HG02973 (cell line): ENCODE results near the gene BRAP.
"Not testable (repeated sequence)": the region's sequence is repeated elsewhere in the genome, so short reads cannot be mapped to it uniquely, and the experiment has no call there.

Experiments used
- ATAC-seq: cut with Tn5 transposase; IDR thresholded peaks from one replicate; pipeline ENCODE4 v1.9.1; 2021; ENCODE audit warnings: moderate library complexity; ENCODE audit not compliant: unreplicated experiment

The BRAP gene

DNA sequence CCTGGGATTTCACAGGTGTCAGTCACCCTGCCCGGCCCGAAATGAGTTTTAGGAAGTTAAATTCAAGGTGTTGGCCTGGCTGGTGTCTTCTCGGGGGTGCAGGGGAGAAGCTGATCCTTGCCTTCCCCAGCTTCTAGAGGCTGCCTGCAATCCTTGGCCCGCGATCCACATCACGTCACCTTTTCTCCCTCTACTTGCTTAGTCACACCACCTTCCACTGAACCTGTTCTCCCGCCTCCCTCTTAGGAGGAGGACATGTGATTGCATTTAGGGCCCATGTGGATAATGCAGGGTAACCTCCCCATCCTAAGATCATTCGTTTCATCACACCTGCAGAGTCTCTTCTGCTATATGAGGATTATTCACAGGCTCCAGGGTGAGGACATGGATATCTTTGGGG is 61.2 kb downstream of the BRAP start:
- no peak for ATAC-seq

DNA sequence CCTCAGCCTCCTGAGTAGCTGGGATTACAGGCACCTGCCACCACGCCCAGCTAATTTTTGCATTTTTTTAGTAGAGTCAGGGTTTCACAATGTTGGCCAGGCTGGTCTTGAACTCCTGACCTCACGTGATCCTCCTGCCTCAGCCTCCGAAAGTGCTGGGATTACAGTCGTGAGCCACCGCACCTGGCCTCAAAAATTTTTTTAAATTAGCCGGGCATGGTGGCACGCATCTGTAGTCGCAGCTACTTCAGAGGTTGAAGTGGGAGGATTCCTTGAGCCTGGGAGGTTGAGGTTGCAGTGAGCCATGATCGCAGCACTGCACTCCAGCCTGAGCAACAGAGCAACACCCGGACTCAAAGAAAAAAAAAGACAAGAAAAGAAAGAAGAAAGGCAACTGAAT is 67.9 kb downstream of the BRAP start:
- ATAC-seq, result not testable (repeated sequence)

- no peak for ATAC-seq
Observed at GRCh38 chr12:111616177-111616623, 69.6 kb downstream of the BRAP start.

- ATAC-seq, result no peak
Observed at GRCh38 chr12:111607239-111607638, 78.5 kb downstream of the BRAP start.

DNA sequence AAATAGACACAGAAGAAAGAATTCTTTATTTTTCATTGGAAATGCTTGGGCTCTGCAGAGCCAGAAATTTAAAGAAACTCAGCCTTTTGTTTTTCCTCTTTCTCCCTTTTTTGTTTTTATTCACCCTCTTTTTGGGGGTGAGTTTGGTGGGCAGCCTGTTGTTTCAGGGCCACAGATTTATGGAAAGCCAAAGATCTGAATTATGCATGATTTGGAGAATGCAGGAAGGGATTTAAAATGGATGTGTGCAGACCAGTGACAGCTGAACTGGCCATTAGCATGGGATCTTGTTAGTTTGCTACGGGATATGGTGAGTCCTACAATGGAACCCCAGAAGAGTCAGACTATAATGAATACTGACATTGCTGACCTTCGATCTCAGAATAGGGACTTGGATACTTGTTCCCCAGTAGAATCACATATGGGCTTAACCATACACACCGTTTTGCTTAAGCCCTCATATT is 79.0 kb downstream of the BRAP start:
- ATAC-seq, result no peak

- no peak for ATAC-seq
Observed at GRCh38 chr12:111605911-111606766, 79.6 kb downstream of the BRAP start.

GRCh38 chr12:111602857-111603256 is 82.9 kb downstream of the BRAP start:
- not testable (repeated sequence) for ATAC-seq

DNA sequence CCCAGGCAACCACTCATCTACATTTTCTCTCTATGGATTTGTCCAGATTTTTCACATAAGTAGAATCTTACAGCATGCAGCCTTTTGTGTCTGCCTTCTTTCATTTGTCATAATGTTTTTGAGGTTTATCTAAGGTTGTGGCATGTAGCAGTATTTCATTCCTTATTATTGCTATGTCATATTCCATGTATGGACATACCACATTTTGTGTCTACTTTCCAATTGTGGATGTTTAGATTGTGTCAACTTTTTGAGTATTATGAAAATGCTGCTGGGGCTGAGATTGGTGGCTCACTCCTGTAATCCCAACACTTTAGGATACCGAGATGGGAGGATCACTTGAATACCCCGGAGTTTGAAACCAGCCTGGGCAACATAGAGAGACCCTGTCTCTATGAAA is 83.4 kb downstream of the BRAP start:
- ATAC-seq, result no peak

GRCh38 chr12:111600986-111601385 is 84.8 kb downstream of the BRAP start:
- not testable (repeated sequence) for ATAC-seq

DNA sequence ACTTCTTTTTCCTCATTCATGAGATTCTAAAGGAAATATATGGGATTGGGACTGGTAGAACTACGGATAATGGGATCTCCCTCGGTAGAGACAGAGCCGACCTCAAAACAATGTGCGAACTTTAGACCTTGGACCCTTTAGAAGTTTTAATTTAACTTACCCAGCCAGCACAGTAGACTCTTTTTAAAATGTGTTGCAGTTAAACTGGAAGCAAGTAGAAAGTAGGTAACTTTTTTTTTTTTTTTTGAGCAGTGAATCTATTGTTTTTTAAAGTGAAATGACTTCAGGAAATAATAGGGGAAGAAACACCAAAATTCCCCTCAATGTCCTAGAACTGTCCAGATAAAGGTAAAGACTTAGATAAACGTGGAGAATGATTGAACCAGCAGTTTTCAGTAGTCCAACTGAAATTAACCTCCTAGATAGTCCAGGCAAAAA is 85.5 kb downstream of the BRAP start:
- ATAC-seq, result no peak

DNA sequence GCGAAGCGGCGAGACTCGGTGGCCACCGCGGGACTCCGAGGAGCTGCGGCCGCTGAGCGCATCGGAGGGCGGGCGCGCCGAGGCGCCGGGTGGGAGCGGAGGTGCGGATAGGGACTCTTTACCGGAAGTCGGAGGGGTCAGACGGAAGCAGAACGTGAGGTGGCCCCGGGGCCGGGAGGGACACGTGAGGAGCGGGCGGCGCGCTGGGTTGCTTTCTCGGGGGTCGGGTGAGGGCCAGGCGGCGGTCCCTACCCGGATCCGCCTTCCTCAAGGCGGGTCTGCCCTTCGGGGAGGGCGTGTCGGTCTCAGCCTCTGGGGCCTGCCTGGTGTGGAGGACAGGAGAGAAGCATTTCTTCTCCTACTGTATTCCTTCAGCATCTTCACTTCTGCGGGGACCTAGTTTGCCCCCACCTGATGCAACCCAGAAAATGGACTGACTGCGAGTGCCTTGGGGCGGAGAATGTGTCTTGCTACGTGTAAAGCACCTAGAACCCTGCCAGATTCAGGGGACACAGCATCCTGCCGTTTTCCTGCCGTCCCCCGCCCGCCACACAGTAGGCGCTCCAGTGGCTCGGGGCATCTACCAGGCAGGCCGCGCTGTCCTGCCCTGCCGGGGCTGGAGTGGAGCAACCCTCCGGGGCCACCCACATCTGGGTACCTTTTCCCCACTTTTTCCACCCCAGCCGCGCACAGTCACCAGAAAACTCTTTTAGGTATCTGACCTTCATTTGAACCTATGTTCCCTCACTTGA is 86.1 kb downstream of the BRAP start:
- ATAC-seq, result peak; percentile 58

GRCh38 chr12:111598637-111599452 is 86.9 kb downstream of the BRAP start, which contains the start of gene ATXN2:
TSS of gene ATXN2 (minus strand) at chr12:111599315. CDS start at chr12:111599034, 281 bp downstream.
- peak; percentile 46 for ATAC-seq

DNA sequence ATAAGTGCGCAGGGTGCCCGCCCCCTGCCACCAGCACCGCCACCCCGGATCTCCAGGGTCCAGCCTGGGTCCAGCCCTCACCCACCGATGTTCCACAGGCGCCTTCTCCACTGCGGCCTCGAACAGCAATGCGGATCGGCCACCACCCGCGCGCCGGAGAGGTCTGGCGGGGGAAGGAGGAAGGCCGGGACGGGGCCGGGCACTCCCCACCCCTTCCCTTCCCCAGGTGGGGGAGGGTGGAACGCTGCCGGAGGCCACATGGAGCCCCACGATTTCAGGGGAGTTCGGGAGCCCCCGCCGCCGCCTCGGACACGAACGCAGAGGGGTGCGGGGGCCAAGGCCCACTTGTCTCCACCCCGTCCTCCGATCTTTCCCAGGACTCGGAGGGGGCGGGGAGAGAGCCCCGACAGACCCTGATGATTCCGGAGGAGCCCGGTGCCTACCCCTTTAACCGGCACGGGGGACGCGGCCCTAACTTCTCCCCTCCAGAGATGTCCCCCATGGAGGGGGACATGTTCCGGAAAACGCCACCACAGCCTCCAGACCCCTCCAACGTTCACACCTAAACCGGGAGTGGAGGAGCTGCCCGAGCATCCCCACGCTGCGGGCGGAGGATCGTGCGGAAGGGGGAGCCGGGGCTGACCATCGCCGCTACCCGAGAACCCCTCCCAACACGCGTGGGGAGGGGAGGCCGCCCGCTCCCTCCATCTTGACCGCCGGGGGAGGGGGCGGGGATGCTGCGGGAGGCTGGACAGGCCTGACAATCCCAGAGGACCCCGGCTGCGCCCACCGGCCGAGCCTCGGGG is 87.7 kb downstream of the BRAP start:
- ATAC-seq, result no peak

DNA sequence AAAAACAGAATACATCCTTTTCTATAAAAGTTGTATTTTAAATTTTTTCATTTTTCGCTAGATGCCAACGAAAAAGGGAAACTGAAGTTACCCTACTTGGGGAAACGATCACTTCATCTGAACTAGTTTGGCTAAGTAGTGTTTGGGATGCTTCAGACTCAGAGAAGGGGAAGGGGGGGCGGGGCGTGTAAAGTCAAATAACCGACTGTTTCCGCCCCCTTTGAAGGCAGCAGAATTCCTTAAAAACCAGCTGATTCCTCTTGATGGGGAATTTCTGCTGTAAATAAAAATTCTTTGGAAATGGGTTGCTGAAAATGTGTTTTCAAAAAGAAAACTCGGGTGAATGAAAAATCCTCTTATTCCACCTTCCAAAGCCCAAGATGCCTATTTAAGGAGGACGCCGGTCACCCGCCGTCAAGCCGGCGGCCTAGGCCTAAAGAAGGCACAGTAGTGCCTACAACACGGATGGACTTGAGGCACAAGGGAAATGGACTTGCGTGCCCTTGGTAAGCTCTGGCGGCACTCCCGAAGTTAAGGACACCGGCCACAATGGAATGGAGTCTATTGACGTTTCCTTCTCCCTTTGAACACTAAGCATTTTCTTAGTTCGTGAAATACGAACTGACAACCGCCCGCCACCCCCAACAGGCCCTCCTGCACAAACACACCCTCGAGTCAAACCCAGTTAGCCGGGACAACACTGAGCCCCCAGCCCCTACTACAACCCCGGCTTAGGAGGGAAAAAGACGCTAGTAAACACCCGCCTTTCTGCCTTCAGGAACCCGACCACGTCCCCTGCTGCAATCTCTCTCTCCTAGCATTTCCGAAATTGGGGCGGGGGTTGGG is 88.5 kb downstream of the BRAP start:
- no peak for ATAC-seq

DNA sequence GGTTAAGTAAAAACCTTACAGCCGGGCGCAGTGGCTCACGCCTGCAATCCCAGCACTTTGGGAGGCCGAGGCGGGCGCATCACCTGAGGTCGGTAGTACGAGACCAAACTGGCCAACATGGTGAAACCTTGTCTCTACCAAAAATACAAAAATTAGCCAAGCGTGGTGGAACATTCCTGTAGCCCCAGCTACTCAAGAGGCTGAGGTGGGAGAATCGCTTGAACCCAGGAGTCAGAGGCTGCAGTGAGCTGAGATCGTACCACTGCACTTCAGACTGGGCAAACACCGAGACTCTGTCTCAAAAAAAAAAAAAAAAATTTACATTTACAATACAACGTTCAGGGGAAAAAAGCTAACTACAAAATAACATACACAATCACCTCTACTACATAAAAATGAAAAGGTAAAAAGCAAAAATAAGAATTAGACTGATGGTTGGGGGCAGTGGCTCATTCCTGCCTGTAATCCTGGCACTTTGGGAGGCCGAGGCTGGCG is 90.4 kb downstream of the BRAP start:
- ATAC-seq, result not testable (repeated sequence)
